ENCODE measurements around the gene USP17L11.
"Not testable (repeated sequence)": the region's sequence is repeated elsewhere in the genome, so short reads cannot be mapped to it uniquely, and the experiment has no call there.

The USP17L11 gene

GRCh38 chr4:9215105-9215504, at the start of gene USP17L11:
Gene USP17L11 (plus strand): TSS chr4:9215405. CDS start chr4:9215405, 0 bp downstream.
- H3K27ac Mint-ChIP-seq, H3K4me3 Mint-ChIP-seq, H3K27me3 Mint-ChIP-seq, H3K4me1 Mint-ChIP-seq, CTCF ChIA-PET, DNase-seq, H3K9me3 Mint-ChIP-seq, H3K36me3 Mint-ChIP-seq: not testable (repeated sequence)

GRCh38 chr4:9165990-9166389, 49.2 kb upstream of the USP17L11 start:
- H3K4me1 Mint-ChIP-seq, H3K9me3 Mint-ChIP-seq, H3K36me3 Mint-ChIP-seq, CTCF ChIA-PET, H3K27me3 Mint-ChIP-seq, H3K27ac Mint-ChIP-seq, H3K4me3 Mint-ChIP-seq: not testable (repeated sequence)
- DNase-seq, result peak; percentile 75

GRCh38 chr4:9169791-9170459, 45.3 kb upstream of the USP17L11 start, which contains the start of gene FAM90A26:
Gene FAM90A26 (plus strand): TSS chr4:9170409. CDS start chr4:9173173, 2,764 bp downstream.
- H3K27ac Mint-ChIP-seq, H3K27me3 Mint-ChIP-seq, DNase-seq, H3K4me3 Mint-ChIP-seq, H3K9me3 Mint-ChIP-seq, CTCF ChIA-PET, H3K4me1 Mint-ChIP-seq, H3K36me3 Mint-ChIP-seq: not testable (repeated sequence)

- not testable (repeated sequence) for DNase-seq
These were observed 4.8 kb upstream of the USP17L11 start, which contains the start of gene USP17L10 for GRCh38 chr4:9210357-9210756. Gene USP17L10 (plus strand): TSS chr4:9210657. CDS start chr4:9210657, 0 bp downstream.

GRCh38 chr4:9214701-9215100, 504 bp upstream of the USP17L11 start:
- DNase-seq, H3K4me1 Mint-ChIP-seq, CTCF ChIA-PET, H3K36me3 Mint-ChIP-seq, H3K27ac Mint-ChIP-seq, H3K9me3 Mint-ChIP-seq, H3K27me3 Mint-ChIP-seq, H3K4me3 Mint-ChIP-seq: not testable (repeated sequence)

More at GRCh38 chr4:9210357-9210756, 4.8 kb upstream of the USP17L11 start, which contains the start of gene USP17L10:
- H3K27ac Mint-ChIP-seq, H3K27me3 Mint-ChIP-seq, H3K9me3 Mint-ChIP-seq, H3K4me1 Mint-ChIP-seq, H3K4me3 Mint-ChIP-seq, H3K36me3 Mint-ChIP-seq, CTCF ChIA-PET: not testable (repeated sequence)

GRCh38 chr4:9219852-9220251, 4.6 kb downstream of the USP17L11 start, which contains the start of gene USP17L12:
Gene USP17L12 (plus strand): TSS chr4:9220152. CDS start chr4:9220152, 0 bp downstream.
- H3K4me1 Mint-ChIP-seq, H3K4me3 Mint-ChIP-seq, DNase-seq, H3K27me3 Mint-ChIP-seq, H3K9me3 Mint-ChIP-seq, CTCF ChIA-PET, H3K27ac Mint-ChIP-seq, H3K36me3 Mint-ChIP-seq: not testable (repeated sequence)

- CTCF ChIA-PET, H3K27ac Mint-ChIP-seq, H3K4me1 Mint-ChIP-seq, DNase-seq, H3K4me3 Mint-ChIP-seq, H3K9me3 Mint-ChIP-seq, H3K27me3 Mint-ChIP-seq, H3K36me3 Mint-ChIP-seq: not testable (repeated sequence)
These were observed 9.4 kb downstream of the USP17L11 start, which contains the start of gene USP17L13 for GRCh38 chr4:9224596-9224995. Gene USP17L13 (plus strand): TSS chr4:9224896. CDS start chr4:9224896, 0 bp downstream.

GRCh38 chr4:9230249-9230648, 15.0 kb downstream of the USP17L11 start:
- DNase-seq, H3K4me1 Mint-ChIP-seq, H3K4me3 Mint-ChIP-seq, H3K9me3 Mint-ChIP-seq, CTCF ChIA-PET, H3K27me3 Mint-ChIP-seq, H3K36me3 Mint-ChIP-seq, H3K27ac Mint-ChIP-seq: not testable (repeated sequence)

GRCh38 chr4:9234085-9234484, 18.9 kb downstream of the USP17L11 start, which contains the start of gene USP17L15:
Gene USP17L15 (plus strand): TSS chr4:9234385. CDS start chr4:9234385, 0 bp downstream.
- H3K4me1 Mint-ChIP-seq, H3K36me3 Mint-ChIP-seq, H3K27me3 Mint-ChIP-seq, H3K27ac Mint-ChIP-seq, H3K4me3 Mint-ChIP-seq, DNase-seq, H3K9me3 Mint-ChIP-seq, CTCF ChIA-PET: not testable (repeated sequence)

- peak; percentile 12 for DNase-seq
- CTCF ChIA-PET, H3K4me1 Mint-ChIP-seq: not testable (repeated sequence)
These were observed 23.3 kb downstream of the USP17L11 start for GRCh38 chr4:9238461-9238860.

GRCh38 chr4:9243579-9243978, 28.4 kb downstream of the USP17L11 start, which contains the start of gene USP17L17:
Gene USP17L17 (plus strand): TSS chr4:9243879. CDS start chr4:9243879, 0 bp downstream.
- H3K36me3 Mint-ChIP-seq, H3K27ac Mint-ChIP-seq, H3K27me3 Mint-ChIP-seq, H3K4me3 Mint-ChIP-seq, H3K9me3 Mint-ChIP-seq, H3K4me1 Mint-ChIP-seq, DNase-seq, CTCF ChIA-PET: not testable (repeated sequence)

More at GRCh38 chr4:9238461-9238860, 23.3 kb downstream of the USP17L11 start:
- H3K36me3 Mint-ChIP-seq, H3K27me3 Mint-ChIP-seq, H3K9me3 Mint-ChIP-seq, H3K27ac Mint-ChIP-seq, H3K4me3 Mint-ChIP-seq: not testable (repeated sequence)

GRCh38 chr4:9247953-9248680, 32.9 kb downstream of the USP17L11 start, which contains the start of gene USP17L18:
Gene USP17L18 (plus strand): TSS chr4:9248630. CDS start chr4:9248630, 0 bp downstream.
- CTCF ChIA-PET, H3K36me3 Mint-ChIP-seq, H3K27me3 Mint-ChIP-seq, H3K4me1 Mint-ChIP-seq, H3K27ac Mint-ChIP-seq, H3K4me3 Mint-ChIP-seq, H3K9me3 Mint-ChIP-seq: not testable (repeated sequence)
- peak; percentile 14 for DNase-seq

- CTCF ChIA-PET, H3K4me1 Mint-ChIP-seq, H3K36me3 Mint-ChIP-seq, H3K27ac Mint-ChIP-seq, DNase-seq, H3K9me3 Mint-ChIP-seq, H3K4me3 Mint-ChIP-seq, H3K27me3 Mint-ChIP-seq: not testable (repeated sequence)
These were observed 37.9 kb downstream of the USP17L11 start, which contains the start of gene USP17L19 for GRCh38 chr4:9253078-9253477. Gene USP17L19 (plus strand): TSS chr4:9253378. CDS start chr4:9253378, 0 bp downstream.

- H3K4me1 Mint-ChIP-seq, H3K36me3 Mint-ChIP-seq, H3K9me3 Mint-ChIP-seq, CTCF ChIA-PET, H3K27ac Mint-ChIP-seq, H3K27me3 Mint-ChIP-seq, H3K4me3 Mint-ChIP-seq, DNase-seq: not testable (repeated sequence)
These were observed 42.6 kb downstream of the USP17L11 start, which contains the start of gene USP17L20 for GRCh38 chr4:9257824-9258223. Gene USP17L20 (plus strand): TSS chr4:9258124. CDS start chr4:9258124, 0 bp downstream.

All from activated naive CD4-positive, alpha-beta T cell treated with anti-CD3 and anti-CD28 coated beads, Interleukin-2, amount 10 ng/mL, durations not matched to agents 7 days and 5 days (primary cell).